ENCODE results near the gene UPF2. TPM values are rescaled to one million over a fixed set of nuclear protein-coding genes. Genes with fewer than 3 reads are reported as not detected.

The UPF2 gene
- total and polyA plus RNA-seq, 8 donors, result 6.1 to 12.5 (median 9.0) TPM

DNA sequence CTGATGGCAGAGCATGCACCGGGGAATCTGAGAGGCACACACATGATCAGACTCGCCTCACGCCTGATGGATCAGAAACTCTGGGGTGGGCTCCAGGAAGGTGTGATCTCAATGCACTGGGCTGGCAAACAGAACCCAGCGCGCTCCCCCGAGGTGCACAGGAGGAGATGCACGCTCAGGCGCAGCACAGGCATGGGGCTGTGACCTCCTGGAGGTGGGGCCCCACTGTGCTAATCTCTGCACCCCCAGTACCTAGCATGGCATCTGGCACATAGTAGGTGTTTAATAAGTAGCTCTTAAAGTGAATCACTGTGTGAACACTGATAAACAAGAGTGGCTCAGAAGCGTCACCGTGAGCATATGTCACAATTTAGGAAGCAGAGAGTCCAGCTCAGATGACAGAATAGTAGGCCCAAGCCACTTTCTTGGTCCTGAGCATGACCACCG is 161.6 kb downstream of the UPF2 start:
- FAIRE-seq (no peak), ATAC-seq (no peak), DNase-seq (no peak)
- intact Hi-C loops (cut with DNase I), result no loop called here
- WGBS, 2 donors, result 82 to 86% methylated on average over 11 of the region's 11 CpGs
- H3K36me3 ChIP-seq, result no peaks in the 10 kb centered on the region
- no peaks in the 10 kb centered on the region for H3K27me3 ChIP-seq
- no peaks in the 10 kb centered on the region for H3K9me3 ChIP-seq
- H3K4me1 ChIP-seq, result peaks cover 0 to 6% (median 2%) of the 10 kb centered on the region in 3 donors
- H3K27ac ChIP-seq, result no peak overlapping the region
- TF ChIP-seq, protein P1, sequence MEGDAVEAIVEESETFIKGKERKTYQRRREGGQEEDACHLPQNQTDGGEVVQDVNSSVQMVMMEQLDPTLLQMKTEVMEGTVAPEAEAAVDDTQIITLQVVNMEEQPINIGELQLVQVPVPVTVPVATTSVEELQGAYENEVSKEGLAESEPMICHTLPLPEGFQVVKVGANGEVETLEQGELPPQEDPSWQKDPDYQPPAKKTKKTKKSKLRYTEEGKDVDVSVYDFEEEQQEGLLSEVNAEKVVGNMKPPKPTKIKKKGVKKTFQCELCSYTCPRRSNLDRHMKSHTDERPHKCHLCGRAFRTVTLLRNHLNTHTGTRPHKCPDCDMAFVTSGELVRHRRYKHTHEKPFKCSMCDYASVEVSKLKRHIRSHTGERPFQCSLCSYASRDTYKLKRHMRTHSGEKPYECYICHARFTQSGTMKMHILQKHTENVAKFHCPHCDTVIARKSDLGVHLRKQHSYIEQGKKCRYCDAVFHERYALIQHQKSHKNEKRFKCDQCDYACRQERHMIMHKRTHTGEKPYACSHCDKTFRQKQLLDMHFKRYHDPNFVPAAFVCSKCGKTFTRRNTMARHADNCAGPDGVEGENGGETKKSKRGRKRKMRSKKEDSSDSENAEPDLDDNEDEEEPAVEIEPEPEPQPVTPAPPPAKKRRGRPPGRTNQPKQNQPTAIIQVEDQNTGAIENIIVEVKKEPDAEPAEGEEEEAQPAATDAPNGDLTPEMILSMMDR (IDR thresholded peaks at IDR 0.05), result no peak
- H3K4me3 ChIP-seq, result no peak overlapping the region

DNA sequence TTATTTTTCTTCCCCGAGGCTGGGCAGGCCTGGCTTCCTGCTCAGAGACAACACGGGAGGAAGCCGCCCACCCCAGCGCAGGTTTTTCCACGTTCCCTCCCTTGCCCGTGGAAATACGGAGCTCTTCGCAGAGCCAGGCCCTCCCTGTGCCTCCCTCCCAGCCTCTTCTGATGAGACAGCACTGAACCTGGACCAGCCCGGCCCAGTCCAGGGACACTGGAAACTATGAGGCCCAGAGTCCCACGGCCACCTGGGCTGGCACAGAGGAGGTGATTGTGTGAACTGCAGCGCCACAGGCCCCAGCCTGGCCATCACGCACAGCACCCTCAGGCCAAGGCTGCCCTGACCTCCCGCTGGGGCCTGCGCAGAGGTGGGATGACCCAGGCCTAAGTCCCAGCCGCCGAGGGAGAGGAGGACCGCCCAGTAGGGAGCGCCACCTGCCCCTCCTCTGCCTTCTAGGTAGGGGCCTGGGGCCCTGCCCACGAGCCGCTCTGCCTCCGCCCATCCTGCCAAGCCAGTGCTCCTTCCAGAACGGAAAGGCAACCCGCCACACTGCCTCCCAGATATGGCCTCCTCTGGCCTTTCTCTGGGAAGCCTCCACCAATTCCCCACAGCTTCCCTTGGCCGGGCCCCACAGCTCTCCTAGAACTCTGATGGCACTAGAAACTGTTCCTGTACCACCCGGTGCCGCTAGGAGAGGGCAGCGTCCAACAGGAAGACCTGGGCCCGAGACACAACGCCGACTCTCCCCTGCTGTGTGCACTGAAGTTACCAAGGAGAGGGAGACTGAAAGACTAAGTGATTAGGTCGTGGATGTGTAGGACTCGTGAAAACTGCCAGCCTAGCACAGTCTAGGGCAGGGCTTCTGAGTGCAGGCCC is 162.2 kb downstream of the UPF2 start:
- ATAC-seq, result no peak
- intact Hi-C loops (cut with DNase I), result no loop called here
- FAIRE-seq, result no peak
- DNase-seq, result no peak
- 88 to 90% methylated on average over 29 to 32 of the region's 32 CpGs for WGBS, 2 donors
- H3K4me1 ChIP-seq, result peaks cover 6 to 12% (median 9%) of the 10 kb centered on the region in 3 donors
- no peaks in the 10 kb centered on the region for H3K36me3 ChIP-seq
- H3K4me3 ChIP-seq, result no peak overlapping the region
- no peaks in the 10 kb centered on the region for H3K9me3 ChIP-seq
- no peak overlapping the region for H3K27ac ChIP-seq
- no peaks in the 10 kb centered on the region for H3K27me3 ChIP-seq
- TF ChIP-seq, protein P1 (IDR thresholded peaks at IDR 0.05), result no peak

DNA sequence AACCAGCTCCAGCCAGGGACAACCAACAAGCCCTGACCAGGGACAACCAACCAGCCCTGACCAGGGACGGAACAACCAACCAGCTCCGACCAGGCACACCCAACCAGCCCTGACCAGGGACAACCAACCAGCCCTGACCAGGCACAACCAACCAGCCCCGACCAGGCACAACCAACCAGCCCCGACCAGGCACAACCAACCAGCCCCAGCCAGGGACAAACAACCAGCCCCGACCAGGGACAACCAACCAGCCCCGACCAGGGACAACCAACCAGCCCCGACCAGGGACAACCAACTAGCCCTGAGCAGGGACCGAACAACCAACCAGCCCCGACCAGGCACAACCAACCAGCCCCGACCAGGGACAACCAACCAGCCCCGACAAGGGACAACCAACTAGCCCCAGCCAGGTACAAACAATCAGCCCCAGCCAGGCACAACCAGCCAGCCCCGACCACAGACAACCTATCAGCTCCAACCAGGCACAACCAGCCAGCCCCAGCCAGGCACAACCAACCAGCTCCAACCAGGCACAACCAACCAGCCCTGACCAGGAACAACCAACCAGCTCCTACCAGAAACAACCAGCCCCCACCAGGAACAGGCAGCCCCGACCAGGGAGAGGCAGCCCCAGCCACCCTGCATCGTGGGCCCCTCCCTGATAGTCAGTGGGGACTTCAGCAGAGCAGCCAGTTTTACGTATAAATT is 163.1 kb downstream of the UPF2 start:
- DNase-seq (no peak), ATAC-seq (no peak), FAIRE-seq (no peak)
- no peaks in the 10 kb centered on the region for H3K36me3 ChIP-seq
- H3K9me3 ChIP-seq, result no peaks in the 10 kb centered on the region
- H3K4me1 ChIP-seq, result peaks cover 14 to 21% (median 17%) of the 10 kb centered on the region in 3 donors
- H3K27ac ChIP-seq, result no peak overlapping the region
- TF ChIP-seq, protein P1 (IDR thresholded peaks at IDR 0.05), result no peak
- 90 to 92% methylated on average over 15 of the region's 15 CpGs for WGBS, 2 donors
- no peaks in the 10 kb centered on the region for H3K27me3 ChIP-seq
- intact Hi-C loops (cut with DNase I), result no loop called here
- no peak overlapping the region for H3K4me3 ChIP-seq

DNA sequence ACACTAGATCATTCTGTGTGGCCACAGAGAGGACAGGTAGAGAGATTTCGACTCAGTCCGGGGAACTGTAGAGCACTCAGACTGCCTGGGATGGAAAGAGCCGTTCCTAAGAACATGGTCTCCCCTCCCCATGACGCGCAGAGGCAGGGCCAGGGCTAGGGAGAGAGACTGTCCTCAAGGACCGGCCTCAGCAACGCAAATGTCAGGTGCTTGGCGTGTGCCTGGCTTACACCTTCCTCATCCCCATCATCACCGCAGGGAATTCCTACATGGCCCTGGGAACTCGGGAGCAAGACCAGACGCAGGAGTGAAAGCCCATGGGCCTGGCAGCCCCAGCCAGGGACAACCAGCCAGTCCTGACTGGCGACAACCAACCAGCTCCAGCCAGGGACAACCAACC is 163.8 kb downstream of the UPF2 start:
- no peak for ATAC-seq
- FAIRE-seq, result no peak
- no peaks in the 10 kb centered on the region for H3K27me3 ChIP-seq
- no peaks in the 10 kb centered on the region for H3K36me3 ChIP-seq
- DNase-seq, result no peak
- intact Hi-C loops (cut with DNase I), result no loop called here
- TF ChIP-seq, protein P1 (IDR thresholded peaks at IDR 0.05), result no peak
- WGBS, 2 donors, result 87 to 93% methylated on average over 12 of the region's 12 CpGs
- peaks cover 14 to 21% (median 17%) of the 10 kb centered on the region in 3 donors for H3K4me1 ChIP-seq
- no peak overlapping the region for H3K27ac ChIP-seq
- H3K4me3 ChIP-seq, result no peak overlapping the region
- H3K9me3 ChIP-seq, result no peaks in the 10 kb centered on the region

All from pancreas (tissue), 10 donors.